Chondrocyte (in vitro differentiated cells): Measurements from ENCODE around the gene MRNIP. TPM values are rescaled to one million over a fixed set of nuclear protein-coding genes. Genes with fewer than 3 reads are reported as not detected.
A peak's percentile ranks its signal among the peaks of the same experiment; 100 is the strongest.

Experiments
- DNase-seq: peaks from one replicate; pipeline ENCODE4 v3.0.0; 2021; ENCODE audit warnings: mixed read lengths, low spot score
- H3K27ac Mint-ChIP-seq: one replicate; pipeline ENCODE4 v1.8.0; 2021; ENCODE audit warnings: mild to moderate bottlenecking, moderate library complexity, mixed read lengths; ENCODE audit not compliant: unreplicated experiment
- H3K27me3 Mint-ChIP-seq: 2 replicates; pipeline ENCODE4 v1.8.0; 2021; ENCODE audit warnings: low read depth, mixed read lengths
- H3K36me3 Mint-ChIP-seq: 2 replicates; pipeline ENCODE4 v1.8.0; 2021; ENCODE audit warnings: low read depth, mixed read lengths
- H3K4me1 Mint-ChIP-seq: 2 replicates; pipeline ENCODE4 v1.8.0; 2021; ENCODE audit warnings: low read depth, mild to moderate bottlenecking, mixed read lengths
- H3K4me3 Mint-ChIP-seq: one replicate; pipeline ENCODE4 v1.8.0; 2021; ENCODE audit warnings: mild to moderate bottlenecking, moderate library complexity, mixed read lengths; ENCODE audit not compliant: unreplicated experiment
- H3K9me3 Mint-ChIP-seq: 2 replicates; pipeline ENCODE4 v1.8.0; 2021; ENCODE audit warnings: low read depth, mixed read lengths
- CTCF ChIP-seq: fragments of 200-600 bp; sonication (generic); IDR thresholded peaks from 2 replicates; pipeline ENCODE4 v1.5.0; 2021; ENCODE audit warnings: antibody characterized with exemption, mild to moderate bottlenecking, moderate library complexity
- total RNA-seq: library from RNA; stranded (reverse); gene quantifications from 3 replicates; pipeline ENCODE4 v1.2.1, GENCODE V29; 2021

Gene MRNIP
- total RNA-seq, 1 donor from 2014 or later: 13.4 TPM

DNA sequence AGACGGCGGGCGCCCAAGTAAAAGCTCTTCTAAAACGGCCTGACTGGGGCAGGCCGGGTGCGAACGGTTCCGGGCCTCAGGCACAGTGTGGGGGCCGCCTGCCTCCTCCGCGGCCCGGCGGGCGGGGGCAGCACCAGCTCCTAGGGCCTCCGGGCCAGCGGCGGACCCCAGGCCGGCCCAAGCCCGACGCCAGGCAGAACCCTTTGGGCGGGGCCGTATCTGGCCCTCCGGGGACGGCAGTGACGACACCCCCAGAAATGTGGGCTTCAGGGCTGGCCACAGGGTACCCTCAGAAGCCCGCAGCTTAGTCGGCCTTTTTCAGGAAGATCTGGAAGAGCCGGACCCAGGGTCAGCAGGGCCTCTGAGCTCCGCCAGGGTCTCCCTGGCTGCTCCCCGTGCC, 60.9 kb downstream of the MRNIP start:
- H3K9me3 Mint-ChIP-seq: no peaks in the 10 kb centered on the region
- H3K4me1 Mint-ChIP-seq: peaks cover 18% of the 10 kb centered on the region
- no peak overlapping the region for H3K27ac Mint-ChIP-seq
- no peak for TF ChIP-seq CTCF
- no peak for DNase-seq
- no peak overlapping the region for H3K4me3 Mint-ChIP-seq
- H3K27me3 Mint-ChIP-seq: no peaks in the 10 kb centered on the region
- peaks cover 18% of the 10 kb centered on the region for H3K36me3 Mint-ChIP-seq

DNA sequence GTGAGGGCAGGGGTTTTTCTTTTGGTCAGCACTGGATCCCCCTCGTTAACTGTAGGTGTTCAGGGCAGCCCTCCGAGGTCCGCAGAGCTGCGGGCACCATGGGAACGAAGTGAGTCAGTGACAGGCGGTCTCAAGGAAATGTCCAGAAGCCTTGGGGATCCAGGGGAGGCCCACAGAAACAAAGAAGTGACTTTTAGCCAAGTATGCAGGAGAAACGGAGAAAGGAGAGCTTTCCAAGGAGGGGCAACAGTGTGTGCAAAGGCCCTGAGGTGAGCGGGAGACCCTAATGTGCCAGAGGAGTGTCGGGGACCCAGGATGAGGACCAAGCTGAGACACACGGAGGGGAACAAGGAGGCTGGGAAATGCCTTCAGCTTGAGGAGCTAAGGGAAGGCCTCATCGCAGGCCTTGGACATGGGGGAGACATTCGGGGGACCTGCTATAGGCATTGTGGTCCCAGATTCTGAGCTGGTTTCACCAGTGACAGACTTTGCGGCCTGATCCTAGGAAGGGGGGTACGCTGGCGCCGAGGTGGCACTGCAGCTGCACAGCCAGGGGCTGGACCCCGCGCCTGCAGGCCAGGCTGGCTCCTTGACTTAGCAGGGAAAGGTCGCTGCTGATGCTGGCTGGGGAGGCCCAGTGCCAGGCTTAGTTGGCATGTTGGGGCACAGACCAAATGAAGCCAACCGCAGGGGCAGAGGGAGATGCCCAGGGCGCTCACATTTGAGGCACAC, 61.6 kb downstream of the MRNIP start:
- H3K36me3 Mint-ChIP-seq: peaks cover 16% of the 10 kb centered on the region
- H3K27me3 Mint-ChIP-seq: no peaks in the 10 kb centered on the region
- H3K4me1 Mint-ChIP-seq: peaks cover 18% of the 10 kb centered on the region
- no peak for DNase-seq
- H3K9me3 Mint-ChIP-seq: no peaks in the 10 kb centered on the region
- peak overlapping the region; percentile 54 for H3K27ac Mint-ChIP-seq
- peak overlapping the region; percentile 58 for H3K4me3 Mint-ChIP-seq
- TF ChIP-seq CTCF: no peak

DNA sequence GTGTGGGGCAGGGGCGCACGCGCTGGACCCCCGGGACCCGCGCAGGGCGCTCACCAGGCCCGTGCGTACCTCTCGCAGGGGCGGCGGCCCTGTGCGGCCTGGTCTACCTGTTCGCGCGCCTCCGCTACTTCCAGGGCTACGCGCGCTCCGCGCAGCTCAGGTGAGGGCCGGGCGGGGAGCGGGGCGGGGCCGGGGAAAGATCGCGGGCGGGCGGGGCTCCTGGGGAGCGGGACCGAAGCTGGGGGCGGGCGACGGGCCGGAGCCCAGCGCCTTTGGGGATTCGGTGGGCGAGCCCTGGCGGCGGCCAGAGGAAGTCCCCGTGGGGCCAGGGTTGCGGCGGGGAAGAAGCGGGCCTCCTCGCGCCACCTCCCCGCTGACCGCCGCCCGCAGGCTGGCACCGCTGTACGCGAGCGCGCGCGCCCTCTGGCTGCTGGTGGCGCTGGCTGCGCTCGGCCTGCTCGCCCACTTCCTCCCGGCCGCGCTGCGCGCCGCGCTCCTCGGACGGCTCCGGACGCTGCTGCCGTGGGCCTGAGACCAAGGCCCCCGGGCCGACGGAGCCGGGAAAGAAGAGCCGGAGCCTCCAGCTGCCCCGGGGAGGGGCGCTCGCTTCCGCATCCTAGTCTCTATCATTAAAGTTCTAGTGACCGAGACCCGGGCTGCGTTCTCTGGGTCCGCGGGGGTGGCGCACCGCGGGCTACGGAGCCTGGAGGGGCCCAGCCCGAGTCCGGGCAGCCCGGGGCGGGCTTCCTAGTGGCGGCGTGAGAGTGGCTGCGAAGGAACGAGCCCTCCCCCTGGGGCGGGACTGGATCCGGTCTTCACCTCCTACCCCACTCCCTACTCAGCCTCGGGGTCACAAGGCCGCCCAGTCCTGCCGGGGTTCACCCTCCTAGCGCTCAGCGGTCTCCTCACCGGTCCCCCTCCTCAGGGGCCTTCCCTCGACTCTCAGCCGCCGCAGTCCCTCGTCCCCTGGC, 62.5 kb downstream of the MRNIP start:
- no peaks in the 10 kb centered on the region for H3K9me3 Mint-ChIP-seq
- H3K36me3 Mint-ChIP-seq: peaks cover 13% of the 10 kb centered on the region
- DNase-seq: peak; percentile 91
- H3K27ac Mint-ChIP-seq: peak overlapping the region; percentile 54
- peak; percentile 90 for TF ChIP-seq CTCF
- H3K4me1 Mint-ChIP-seq: peaks cover 18% of the 10 kb centered on the region
- peak overlapping the region; percentile 58 for H3K4me3 Mint-ChIP-seq
- no peaks in the 10 kb centered on the region for H3K27me3 Mint-ChIP-seq

DNA sequence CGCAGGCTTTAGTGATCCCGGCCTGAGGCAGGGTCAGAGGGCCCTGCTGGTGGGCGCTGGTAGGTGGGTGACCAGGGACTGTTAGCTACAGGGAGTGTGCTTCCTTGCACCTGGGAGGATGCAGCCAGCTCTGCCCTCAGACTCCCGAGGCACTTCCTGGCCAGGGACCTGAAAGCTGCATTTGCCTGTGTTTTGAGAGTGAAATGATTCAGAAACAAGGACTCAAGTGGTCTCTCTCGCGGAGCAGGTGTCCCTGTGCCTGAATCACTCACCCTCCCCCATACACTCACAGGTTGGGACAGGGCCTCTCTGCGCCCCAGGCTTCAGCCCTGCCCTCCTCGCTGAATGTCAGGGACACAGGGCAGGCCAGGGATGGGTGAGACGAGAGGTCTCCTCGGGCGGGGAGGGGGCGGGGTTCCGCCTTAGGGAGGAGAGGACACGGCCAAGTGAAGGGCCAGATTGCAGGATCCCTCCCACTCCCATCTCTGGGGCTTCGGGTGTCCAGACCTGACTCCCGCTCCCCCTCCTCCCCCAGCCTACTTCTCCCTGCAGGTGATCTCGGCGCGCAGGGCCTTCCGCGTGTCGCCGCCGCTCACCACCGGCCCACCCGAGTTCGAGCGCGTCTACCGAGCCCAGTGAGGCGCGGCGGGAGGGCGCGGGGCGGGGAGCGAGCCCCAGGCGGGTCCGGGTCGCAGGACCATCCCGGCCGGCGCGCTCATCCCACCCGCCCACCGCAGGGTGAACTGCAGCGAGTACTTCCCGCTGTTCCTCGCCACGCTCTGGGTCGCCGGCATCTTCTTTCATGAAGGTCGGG, 63.4 kb downstream of the MRNIP start:
- Mint-ChIP-seq H3K4me3 (peak overlapping the region; percentile 57), H3K36me3 (peaks cover 13% of the 10 kb centered on the region), H3K9me3 (no peaks in the 10 kb centered on the region), H3K27ac (peak overlapping the region; percentile 51), H3K27me3 (no peaks in the 10 kb centered on the region), H3K4me1 (peaks cover 18% of the 10 kb centered on the region)
- no peak for DNase-seq
- no peak for TF ChIP-seq CTCF
